HCT116 (cell line): ENCODE measurements around the gene SLC16A13.

ENCODE experiments used
- ATF3 ChIP-seq: IDR thresholded peaks from 2 replicates; pipeline ENCODE4 v1.6.1; 2012
- CEBPB ChIP-seq: IDR thresholded peaks from 2 replicates; pipeline ENCODE4 v1.6.1; 2012; ENCODE audit warnings: low read depth
- CTCF ChIP-seq, 3 experiments: fragments of 200-600 bp in 1 of 3; sonication (generic) in 1 of 3; IDR thresholded peaks in 2 of 3; conservative IDR thresholded peaks in 1 of 3; 2 replicates each; pipeline ENCODE4 v1.5.1; 2012 to 2017; ENCODE audit warnings: low read depth in 2 of 3, low read length in 2 of 3, antibody characterized with exemption in 1 of 3, borderline replicate concordance in 1 of 3, control low read depth in 1 of 3, mild to moderate bottlenecking in 1 of 3, mixed read lengths in 1 of 3, mixed run types in 1 of 3, moderate library complexity in 1 of 3; ENCODE audit not compliant: insufficient read depth in 1 of 3
- EZH2 ChIP-seq: fragments of 200-600 bp; sonication (generic); IDR thresholded peaks from 2 replicates; pipeline ENCODE4 v1.6.1; 2017; ENCODE audit warnings: antibody characterized with exemption, mixed run types
- POLR2A ChIP-seq: IDR thresholded peaks from 2 replicates; pipeline ENCODE4 v1.7.0; 2011; ENCODE audit warnings: borderline replicate concordance; ENCODE audit not compliant: insufficient read depth, insufficient read length; ENCODE audit errors: extremely low read depth
- POLR2AphosphoS5 ChIP-seq: IDR thresholded peaks from 2 replicates; pipeline ENCODE4 v1.6.1; 2011; ENCODE audit warnings: mild to moderate bottlenecking, low read depth, low read length, moderate library complexity
- RAD21 ChIP-seq: IDR thresholded peaks from 2 replicates; pipeline ENCODE4 v1.6.1; 2012; ENCODE audit warnings: low read depth, mild to moderate bottlenecking
- SIN3A ChIP-seq: IDR thresholded peaks from 2 replicates; pipeline ENCODE4 v1.6.1; 2012; ENCODE audit warnings: low read depth
- SRF ChIP-seq: IDR thresholded peaks from 2 replicates; pipeline ENCODE4 v1.6.1; 2012; ENCODE audit warnings: low read depth
- YY1 ChIP-seq: IDR thresholded peaks from 2 replicates; pipeline ENCODE4 v1.6.1; 2011; ENCODE audit warnings: low read length, low read depth, moderate library complexity, mild to moderate bottlenecking; ENCODE audit not compliant: insufficient replicate concordance; ENCODE audit errors: extremely low read depth
- ZFX ChIP-seq: fragments of 450-650 bp; IDR thresholded peaks from 2 replicates; pipeline ENCODE4 v1.6.1; 2017

GRCh38 chr17:7019367-7019766 is 16.4 kb upstream of the SLC16A13 start:
- TF ChIP-seq YY1 (no peak), CTCF (IDR thresholded peaks at IDR 0.05 in 2 of 3, conservative IDR thresholded peaks at IDR 0.05 in 1 of 3; ENCODE audit: borderline replicate concordance in 1 of 3, insufficient read depth in 1 of 3, low read depth in 2 of 3, low read length in 2 of 3) (no peak), RAD21 (no peak), ZFX (no peak), ATF3 (no peak), CEBPB (no peak), POLR2A (no peak), EZH2 (no peak), POLR2AphosphoS5 (no peak), SIN3A (no peak), SRF (no peak)
